Tibial nerve (tissue), 4 donors: ENCODE results near the gene CRAT. TPM values are rescaled to one million over a fixed set of nuclear protein-coding genes. Genes with fewer than 3 reads are reported as not detected.

ENCODE experiments used
- DNase-seq, 2 donors: peaks; one replicate each; pipeline ENCODE4 v3.0.0-alpha.2; 2019; ENCODE audit warnings: low spot score in 2 of 2
- H3K27ac ChIP-seq, 4 donors: fragments of 200-600 bp; sonication (generic) in 3 of 4; one replicate each; pipeline ENCODE4 v1.5.1; 2017 to 2019; ENCODE audit warnings: mild to moderate bottlenecking in 1 of 4
- H3K27me3 ChIP-seq, 2 donors: fragments of 200-600 bp; sonication (generic) in 1 of 2; one replicate each; pipeline versions ENCODE4 v1.5.1 to v1.6.0; 2017 to 2019
- H3K36me3 ChIP-seq, 3 donors: fragments of 200-600 bp; sonication (generic); one replicate each; pipeline ENCODE4 v1.5.1; 2018 to 2019
- H3K4me1 ChIP-seq, 4 donors: fragments of 200-600 bp; sonication (generic) in 3 of 4; one replicate each; pipeline ENCODE4 v1.5.1; 2017 to 2019
- H3K4me3 ChIP-seq, 4 donors: fragments of 200-600 bp; sonication (generic) in 3 of 4; one replicate each; pipeline ENCODE4 v1.5.1; 2017 to 2019; ENCODE audit warnings: mild to moderate bottlenecking in 1 of 4, moderate library complexity in 1 of 4
- H3K9me3 ChIP-seq, 4 donors: fragments of 200-600 bp; sonication (generic) in 3 of 4; one replicate each; pipeline ENCODE4 v1.5.1; 2017 to 2019
- EP300 ChIP-seq, 2 donors: sonication (generic); formaldehyde crosslinking; IDR thresholded peaks; one replicate each; pipeline ENCODE4 v1.6.1; 2017; ENCODE audit warnings: antibody characterized with exemption in 2 of 2, mild to moderate bottlenecking in 1 of 2
- POLR2A ChIP-seq, 2 donors: fragments of 450-650 bp; IDR thresholded peaks; one replicate each; pipeline ENCODE4 v1.6.1; 2017; ENCODE audit warnings: antibody characterized with exemption in 2 of 2, mild to moderate bottlenecking in 2 of 2, moderate library complexity in 2 of 2
- WGBS, 2 donors: methylation state at CpG; one replicate each; pipeline ENCODE4 v1.1.5; 2018; 5-methylcytosine and 5-hydroxymethylcytosine counted together
- total RNA-seq, 4 donors: library from RNA; depleted of rRNA; stranded (reverse); fragments of >200 nt; gene quantifications; one replicate each; pipeline ENCODE4 v1.1.0, GENCODE V29; 2016
- TF ChIP-seq, protein P1 (sequence below), 5 experiments: fragments of 200-600 bp in 3 of 5; fragments of 450-650 bp in 2 of 5; sonication (generic) in 3 of 5; IDR thresholded peaks; one replicate each; pipeline ENCODE4 v1.5.1; 2016 to 2019; ENCODE audit warnings: antibody characterized with exemption in 5 of 5, mild to moderate bottlenecking in 3 of 5, moderate library complexity in 2 of 5

Gene CRAT
- total RNA-seq, 4 donors from 2014 or later = 42.7 to 81.8 (median 63.2) TPM

DNA sequence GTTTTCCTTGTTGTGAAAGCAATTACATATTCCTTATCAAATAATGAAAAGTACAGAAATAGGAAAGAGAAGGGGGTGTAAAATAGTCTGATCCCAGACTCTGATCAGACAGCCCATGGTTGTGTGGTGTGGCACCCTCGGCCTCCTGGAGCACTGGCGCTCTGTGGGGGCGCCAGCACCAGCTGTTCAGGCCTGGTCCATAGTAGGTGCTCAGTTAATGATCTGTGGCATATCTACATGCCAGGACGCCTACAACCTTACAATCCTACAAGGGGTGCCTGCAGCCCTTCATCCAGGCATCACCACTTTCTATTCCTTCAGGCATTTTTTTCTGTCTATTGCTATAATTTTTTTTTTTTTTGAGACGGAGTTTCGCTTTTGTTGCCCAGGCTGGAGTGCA lies 57.6 kb downstream of the CRAT start:
- peak overlapping the region in 1 of 4 donors; percentile 19 for H3K27ac ChIP-seq
- H3K27me3 ChIP-seq = no peaks in the 10 kb centered on the region
- H3K36me3 ChIP-seq = peaks cover 0 to 87% (median 6%) of the 10 kb centered on the region in 3 donors
- H3K9me3 ChIP-seq = no peaks in the 10 kb centered on the region
- WGBS, 2 donors = 89 to 93% methylated on average over 6 of the region's 6 CpGs
- TF ChIP-seq POLR2A (IDR thresholded peaks at IDR 0.05) = no peak
- TF ChIP-seq EP300 (IDR thresholded peaks at IDR 0.05) = no peak
- TF ChIP-seq, protein P1, sequence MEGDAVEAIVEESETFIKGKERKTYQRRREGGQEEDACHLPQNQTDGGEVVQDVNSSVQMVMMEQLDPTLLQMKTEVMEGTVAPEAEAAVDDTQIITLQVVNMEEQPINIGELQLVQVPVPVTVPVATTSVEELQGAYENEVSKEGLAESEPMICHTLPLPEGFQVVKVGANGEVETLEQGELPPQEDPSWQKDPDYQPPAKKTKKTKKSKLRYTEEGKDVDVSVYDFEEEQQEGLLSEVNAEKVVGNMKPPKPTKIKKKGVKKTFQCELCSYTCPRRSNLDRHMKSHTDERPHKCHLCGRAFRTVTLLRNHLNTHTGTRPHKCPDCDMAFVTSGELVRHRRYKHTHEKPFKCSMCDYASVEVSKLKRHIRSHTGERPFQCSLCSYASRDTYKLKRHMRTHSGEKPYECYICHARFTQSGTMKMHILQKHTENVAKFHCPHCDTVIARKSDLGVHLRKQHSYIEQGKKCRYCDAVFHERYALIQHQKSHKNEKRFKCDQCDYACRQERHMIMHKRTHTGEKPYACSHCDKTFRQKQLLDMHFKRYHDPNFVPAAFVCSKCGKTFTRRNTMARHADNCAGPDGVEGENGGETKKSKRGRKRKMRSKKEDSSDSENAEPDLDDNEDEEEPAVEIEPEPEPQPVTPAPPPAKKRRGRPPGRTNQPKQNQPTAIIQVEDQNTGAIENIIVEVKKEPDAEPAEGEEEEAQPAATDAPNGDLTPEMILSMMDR (IDR thresholded peaks at IDR 0.05) = no peak
- H3K4me1 ChIP-seq = no peaks in the 10 kb centered on the region
- DNase-seq = no peak
- H3K4me3 ChIP-seq = no peak overlapping the region

DNA sequence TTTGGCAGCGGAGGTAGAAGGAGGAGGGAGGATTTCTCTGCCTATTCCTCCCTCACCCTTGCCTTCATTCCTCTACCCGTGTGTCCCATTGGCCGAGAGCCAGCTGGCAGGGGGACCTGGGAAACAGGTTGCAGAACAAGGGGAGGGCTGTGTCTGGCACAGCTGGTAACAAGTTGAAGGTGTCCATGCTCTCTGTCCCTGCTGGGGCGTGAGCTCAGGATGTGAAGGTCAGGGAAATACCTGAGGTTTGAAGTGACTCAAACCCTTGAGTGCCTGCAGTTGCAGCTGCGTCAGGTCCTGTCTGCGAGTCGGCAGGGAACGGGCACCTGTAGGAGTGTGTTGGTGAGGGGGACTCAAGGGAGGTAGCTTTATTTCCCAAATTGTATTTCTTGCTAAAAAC lies 58.0 kb downstream of the CRAT start:
- TF ChIP-seq, protein P1 (IDR thresholded peaks at IDR 0.05) = no peak
- TF ChIP-seq POLR2A (IDR thresholded peaks at IDR 0.05) = no peak
- no peak for TF ChIP-seq EP300 (IDR thresholded peaks at IDR 0.05)
- Histone ChIP-seq H3K27me3 (no peaks in the 10 kb centered on the region), H3K4me3 (no peak overlapping the region), H3K4me1 (no peaks in the 10 kb centered on the region), H3K9me3 (no peaks in the 10 kb centered on the region), H3K36me3 (peaks cover 0 to 89% (median 6%) of the 10 kb centered on the region in 3 donors), H3K27ac (peak overlapping the region in 1 of 4 donors; percentile 19)
- no peak for DNase-seq
- WGBS, 2 donors = 78 to 88% methylated on average over 8 of the region's 8 CpGs

Other genes starting within 250 kb of the CRAT start
- 1 to 10 TPM; 7.4 to 9.0 (median 8.6) TPM for gene KYAT1, start 228.8 kb downstream of the CRAT start, total RNA-seq
- 10 to 100 TPM; 65.1 to 94.7 (median 81.1) TPM for gene LRRC8A, start 228.7 kb downstream of the CRAT start, total RNA-seq
- 10 to 100 TPM; 37.8 to 55.3 (median 45.8) TPM for gene PHYHD1, start 189.8 kb downstream of the CRAT start, total RNA-seq
- 10 to 100 TPM in 3 of 4 donors, 1 to 10 TPM in 1; 9.4 to 13.1 (median 12.3) TPM for gene DOLK, start 163.2 kb downstream of the CRAT start, total RNA-seq
- gene NUP188, start 163.1 kb downstream of the CRAT start, total RNA-seq = 10 to 100 TPM; 22.9 to 76.5 (median 43.5) TPM
- 100 to 1,000 TPM; 117 to 175 (median 129) TPM for gene SH3GLB2, start 82.5 kb downstream of the CRAT start, total RNA-seq
- 10 to 100 TPM; 25.3 to 56.7 (median 34.2) TPM for gene MIGA2, start 74.2 kb downstream of the CRAT start, total RNA-seq
- 10 to 100 TPM in 1 of 4 donors, 1 to 10 TPM in 3; 4.7 to 12.0 (median 6.7) TPM for gene DOLPP1, start 29.7 kb downstream of the CRAT start, total RNA-seq
- gene PTPA, start 622 bp upstream of the CRAT start, total RNA-seq = 10 to 100 TPM; 38.0 to 50.1 (median 44.0) TPM
- gene IER5L, start 67.5 kb upstream of the CRAT start, total RNA-seq = 10 to 100 TPM; 13.0 to 31.5 (median 25.3) TPM